Esophagus squamous epithelium (tissue), 4 donors: ENCODE measurements around the gene TAS2R43.

Experiments used
- POLR2A ChIP-seq, 4 donors: fragments of 450-650 bp; IDR thresholded peaks; one replicate each; pipeline ENCODE4 v1.6.1; 2017; ENCODE audit warnings: antibody characterized with exemption in 4 of 4, mild to moderate bottlenecking in 4 of 4, moderate library complexity in 3 of 4
- TF ChIP-seq, protein P1 (sequence below), 6 experiments: fragments of 450-650 bp in 4 of 6; fragments of 200-600 bp in 2 of 6; sonication (generic) in 2 of 6; IDR thresholded peaks; one replicate each; pipeline ENCODE4 v1.5.1; 2016 to 2019; ENCODE audit warnings: antibody characterized with exemption in 6 of 6, mild to moderate bottlenecking in 4 of 6, moderate library complexity in 4 of 6

DNA sequence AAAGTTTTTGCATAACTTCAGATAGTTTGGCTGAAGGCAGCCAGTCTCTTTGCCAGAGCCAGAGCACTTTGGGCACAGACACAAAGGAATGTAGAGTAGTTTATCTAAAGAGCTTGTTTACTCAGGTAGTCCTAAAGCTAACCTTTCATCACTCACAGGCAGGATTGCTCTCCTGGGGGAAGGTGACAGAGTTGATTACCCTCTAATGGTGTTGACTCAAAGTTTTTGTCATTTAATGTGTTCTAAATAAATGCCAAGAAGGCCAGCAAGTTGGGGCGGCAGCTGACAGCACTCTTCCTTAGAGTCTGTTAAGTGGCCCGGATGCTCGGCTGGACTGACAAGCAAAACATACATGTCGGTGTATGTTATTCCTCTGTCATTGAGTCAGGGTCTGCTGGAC, 20.7 kb downstream of the TAS2R43 start:
- TF ChIP-seq POLR2A (IDR thresholded peaks at IDR 0.05) = no peak
- TF ChIP-seq, protein P1, sequence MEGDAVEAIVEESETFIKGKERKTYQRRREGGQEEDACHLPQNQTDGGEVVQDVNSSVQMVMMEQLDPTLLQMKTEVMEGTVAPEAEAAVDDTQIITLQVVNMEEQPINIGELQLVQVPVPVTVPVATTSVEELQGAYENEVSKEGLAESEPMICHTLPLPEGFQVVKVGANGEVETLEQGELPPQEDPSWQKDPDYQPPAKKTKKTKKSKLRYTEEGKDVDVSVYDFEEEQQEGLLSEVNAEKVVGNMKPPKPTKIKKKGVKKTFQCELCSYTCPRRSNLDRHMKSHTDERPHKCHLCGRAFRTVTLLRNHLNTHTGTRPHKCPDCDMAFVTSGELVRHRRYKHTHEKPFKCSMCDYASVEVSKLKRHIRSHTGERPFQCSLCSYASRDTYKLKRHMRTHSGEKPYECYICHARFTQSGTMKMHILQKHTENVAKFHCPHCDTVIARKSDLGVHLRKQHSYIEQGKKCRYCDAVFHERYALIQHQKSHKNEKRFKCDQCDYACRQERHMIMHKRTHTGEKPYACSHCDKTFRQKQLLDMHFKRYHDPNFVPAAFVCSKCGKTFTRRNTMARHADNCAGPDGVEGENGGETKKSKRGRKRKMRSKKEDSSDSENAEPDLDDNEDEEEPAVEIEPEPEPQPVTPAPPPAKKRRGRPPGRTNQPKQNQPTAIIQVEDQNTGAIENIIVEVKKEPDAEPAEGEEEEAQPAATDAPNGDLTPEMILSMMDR (IDR thresholded peaks at IDR 0.05) = no peak
